NCI-H446 (cell line): Measurements from ENCODE around the gene DEPP1.

Source experiments
- DNase-seq, 2 experiments: peaks; one replicate each; lab custom pipeline; 2025; lab: John Stamatoyannopoulos, UW

The DEPP1 gene

DNA sequence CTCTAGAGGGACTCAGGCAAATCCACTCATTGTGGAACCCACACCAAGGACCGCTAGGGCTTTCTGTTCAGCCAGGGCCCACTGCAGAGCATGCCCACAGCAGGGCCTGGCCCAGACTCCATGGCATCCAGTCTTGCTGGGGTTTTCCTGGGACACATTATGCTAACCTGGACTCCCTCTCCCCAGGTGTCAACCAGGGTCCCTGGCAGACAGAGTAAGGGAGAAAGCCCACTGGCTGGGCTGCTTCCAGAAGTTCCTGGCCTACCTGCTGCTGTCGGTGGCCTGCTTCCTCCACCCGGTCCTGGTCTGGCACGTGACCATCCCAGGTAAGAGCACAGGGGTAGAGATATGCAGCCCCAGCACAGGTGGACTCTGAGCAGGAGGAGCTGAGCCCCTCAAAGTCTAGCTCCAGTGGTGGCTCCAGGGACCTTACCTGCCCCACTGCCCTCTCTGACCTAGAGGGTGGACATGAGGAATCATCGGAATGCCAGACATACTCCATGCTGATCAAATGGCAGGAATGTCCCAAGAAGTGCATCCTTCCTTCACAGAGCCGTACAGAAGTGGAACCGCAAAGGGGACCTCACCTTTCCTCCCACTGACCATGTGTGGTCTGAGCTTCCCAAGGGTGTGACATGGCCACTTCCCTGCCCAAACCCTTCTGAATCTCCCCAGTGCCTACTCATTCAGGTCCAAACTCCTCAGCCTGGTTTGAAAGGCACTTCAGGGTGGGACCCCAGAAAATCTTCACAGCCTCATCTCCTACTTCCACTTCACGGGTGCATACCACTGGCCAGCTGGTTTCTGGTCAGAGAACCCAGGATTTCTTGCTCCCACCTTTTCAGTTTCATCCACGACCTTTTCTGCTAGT is 44.9 kb downstream of the DEPP1 start:
- DNase-seq, result no peak

DNA sequence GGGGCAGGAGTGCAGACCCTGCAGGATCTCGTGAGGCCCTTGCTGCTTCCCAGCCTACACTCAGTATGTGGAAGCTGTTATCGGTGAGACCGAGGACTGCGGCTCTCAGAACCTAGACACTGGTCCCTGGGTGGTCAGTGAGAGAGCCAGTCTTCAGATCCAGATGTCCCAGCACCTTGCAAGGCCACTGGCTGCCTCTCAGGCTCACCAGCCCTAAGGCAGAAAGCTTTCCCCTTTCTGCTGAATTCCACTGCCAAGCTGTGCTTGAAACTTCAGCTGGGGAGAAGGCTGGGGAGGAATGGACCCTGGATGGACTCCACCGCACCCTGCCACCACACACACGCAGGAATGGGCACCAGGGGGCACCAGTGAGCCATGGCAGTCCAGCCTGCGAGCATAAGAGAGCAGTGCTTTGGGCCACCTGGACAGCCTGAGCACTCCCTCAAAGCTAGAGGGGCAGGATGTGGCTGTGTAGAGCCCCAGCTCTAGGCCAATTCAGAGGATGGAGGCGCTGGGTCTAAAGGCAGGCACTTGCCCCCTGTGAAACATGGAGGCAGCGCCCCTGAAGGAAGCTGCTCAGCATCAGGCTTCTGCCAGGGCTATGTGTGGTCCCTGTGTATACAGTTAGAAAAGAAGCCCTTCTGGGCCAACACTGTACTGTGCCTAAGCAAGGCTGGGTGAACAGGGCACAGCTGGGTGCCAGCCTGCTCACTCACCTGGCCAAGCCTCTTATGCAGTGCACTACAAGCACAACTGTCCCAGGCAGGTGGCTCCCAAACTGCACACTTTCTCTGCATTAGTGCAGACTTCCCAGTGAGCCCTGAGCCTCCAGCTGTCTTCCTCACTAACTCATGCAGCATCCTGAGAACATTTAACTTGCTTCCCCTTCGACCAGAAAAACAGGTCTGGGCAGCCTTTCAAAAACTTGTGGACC is 45.8 kb downstream of the DEPP1 start:
- peak in 1 of 2 experiments; percentile 60 for DNase-seq

DNA sequence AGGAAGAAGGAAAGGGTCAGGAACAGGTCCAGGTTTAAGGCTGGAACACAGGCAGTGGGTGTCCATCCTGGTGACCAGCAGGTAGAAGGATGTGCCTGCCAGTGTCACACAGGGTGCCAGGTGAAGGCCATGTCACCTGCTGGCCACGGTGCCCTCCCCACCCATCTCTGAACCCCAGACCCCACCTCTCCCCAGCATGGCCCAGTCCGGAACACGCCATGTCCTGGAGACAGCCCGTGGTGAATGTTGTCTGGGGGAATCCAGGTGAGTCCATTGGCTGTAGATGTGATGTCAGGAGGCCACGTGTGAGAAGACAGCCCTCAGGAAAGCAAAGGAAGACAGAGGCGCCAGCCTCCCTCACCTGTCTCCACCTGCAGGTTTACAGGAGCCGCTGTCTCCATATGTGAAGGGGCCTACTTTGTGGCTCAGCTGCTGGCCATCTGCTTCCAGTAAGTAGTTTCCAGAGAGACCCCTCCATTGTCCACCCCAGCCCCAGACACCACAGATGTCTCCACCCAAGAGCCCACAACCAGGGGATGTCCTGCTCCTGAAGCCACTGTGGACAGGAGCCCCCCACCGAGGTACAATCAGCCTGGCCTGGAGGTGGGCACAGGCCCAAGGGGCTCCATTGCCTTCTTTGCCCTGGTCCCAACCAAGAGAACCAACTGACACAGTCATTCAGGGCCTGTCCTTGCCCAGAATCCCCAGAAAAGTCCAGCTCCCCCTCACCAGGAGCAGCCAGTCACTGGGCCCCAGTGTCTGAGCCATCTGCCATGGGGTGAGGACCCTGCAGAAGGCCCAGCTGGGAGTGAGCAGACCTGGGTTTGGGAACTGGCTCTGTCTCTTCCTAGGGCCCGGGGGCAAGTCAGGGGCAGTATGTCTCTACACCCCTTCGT is 46.7 kb downstream of the DEPP1 start:
- no peak for DNase-seq

DNA sequence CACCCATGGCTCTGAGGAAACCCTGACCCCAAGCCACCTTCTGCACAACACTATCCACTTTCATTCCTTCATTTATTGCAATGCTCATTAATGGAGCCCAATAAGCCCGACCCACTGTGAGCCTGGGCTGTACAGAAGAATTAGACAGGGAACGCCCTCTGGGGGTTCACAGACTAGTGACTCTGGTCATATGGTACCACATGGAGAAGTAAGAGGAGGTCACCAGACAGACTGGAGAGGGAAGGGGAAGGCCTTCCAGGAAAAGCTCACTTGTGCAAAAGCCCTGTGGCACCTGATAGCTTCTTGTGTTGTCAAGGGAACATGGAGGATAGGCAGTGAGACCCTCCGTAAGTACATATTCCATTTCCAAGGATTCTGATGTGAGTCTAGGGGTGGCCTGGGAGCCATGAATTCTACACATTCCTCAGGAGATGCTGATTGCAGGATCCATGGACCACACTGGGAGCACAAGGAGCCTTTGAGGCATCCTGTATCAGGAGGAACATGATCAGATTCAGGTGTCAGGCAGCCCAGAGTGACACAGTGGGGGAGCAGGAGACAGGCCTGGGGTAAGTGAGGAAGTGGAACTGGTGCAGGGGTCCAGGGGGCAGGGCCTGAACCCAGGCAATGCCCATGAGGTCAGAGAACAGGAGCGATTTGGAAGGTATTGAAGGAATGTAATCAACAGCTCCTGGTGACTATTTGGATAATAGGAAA is 47.5 kb downstream of the DEPP1 start:
- DNase-seq, result no peak

DNA sequence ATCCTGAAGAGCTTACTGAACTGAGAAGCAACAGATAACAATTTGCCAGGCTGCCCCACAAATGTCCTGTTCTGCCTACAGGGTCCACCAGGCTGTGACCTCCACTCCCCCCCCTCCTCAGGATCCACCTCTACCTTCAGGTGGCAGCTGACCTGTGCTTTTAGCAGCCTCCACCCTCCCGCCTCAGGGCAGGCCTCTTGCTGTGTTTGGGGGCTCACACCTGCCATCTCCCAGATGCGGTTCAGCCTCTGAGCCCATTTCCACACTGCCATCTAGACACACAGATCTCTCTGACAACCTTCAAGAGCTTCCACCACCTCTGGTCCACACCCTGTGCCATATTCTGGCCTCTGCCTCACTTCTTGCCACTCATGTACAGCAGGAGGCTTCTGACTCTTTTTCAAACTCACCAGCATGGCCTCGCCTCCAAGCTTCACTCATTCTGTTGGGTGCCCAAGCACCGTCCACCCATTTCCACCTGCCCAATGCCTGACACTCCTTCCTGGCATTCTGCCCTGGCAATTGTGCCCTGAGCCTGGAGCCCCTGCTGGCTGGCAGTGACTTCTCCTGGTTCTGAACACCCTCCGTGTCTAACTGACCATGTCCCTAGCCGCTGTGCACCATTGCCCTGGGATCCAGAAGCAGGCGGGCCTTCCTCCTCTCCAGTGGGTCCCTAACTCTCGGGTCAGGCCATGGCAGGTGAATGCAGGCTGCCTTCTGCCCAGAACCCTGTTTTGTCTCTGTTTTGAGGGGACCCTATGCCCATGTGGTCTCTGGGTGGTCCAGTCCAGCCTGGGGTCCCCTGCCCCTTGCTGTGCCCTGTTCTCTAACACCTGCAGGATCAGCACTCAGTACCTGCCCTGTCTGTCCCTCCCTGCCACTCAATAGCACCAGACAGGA is 49.0 kb downstream of the DEPP1 start:
- no peak for DNase-seq

DNA sequence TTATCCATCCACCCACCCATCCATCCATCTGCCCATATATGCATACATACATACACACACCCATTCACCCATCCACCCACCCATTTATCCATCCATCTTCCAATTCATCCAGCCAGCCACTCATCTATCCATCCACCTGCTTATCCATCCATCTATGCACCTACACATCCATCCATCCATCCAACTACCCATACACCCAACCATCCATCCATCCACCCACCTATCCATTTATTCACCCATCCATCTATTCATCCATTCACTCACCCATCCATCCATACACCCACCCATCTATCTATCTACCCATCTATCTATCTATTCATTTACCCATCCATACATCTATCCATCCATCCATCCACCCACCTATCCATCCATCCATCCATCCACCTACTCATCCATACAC is 50.1 kb downstream of the DEPP1 start:
- no peak for DNase-seq

DNA sequence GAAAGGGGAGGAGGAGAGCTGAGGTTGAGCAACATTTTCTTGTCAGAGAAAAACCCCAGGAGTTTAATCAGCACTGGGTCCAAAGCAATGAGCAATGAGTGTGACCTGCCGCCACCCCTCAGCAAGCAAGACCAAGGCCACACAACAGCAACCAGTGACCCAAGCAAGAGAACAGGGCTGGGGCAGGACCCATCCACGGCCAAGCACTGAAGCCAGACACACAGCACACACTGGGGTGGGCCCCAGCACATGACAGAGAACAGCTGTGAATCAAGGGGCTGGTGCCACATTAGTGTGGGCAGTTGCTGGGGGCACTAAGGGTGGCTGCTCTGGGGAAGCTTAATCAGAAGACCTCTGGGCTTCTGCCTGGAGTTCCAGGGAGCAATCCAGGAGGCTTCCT is 51.3 kb downstream of the DEPP1 start:
- no peak for DNase-seq

DNA sequence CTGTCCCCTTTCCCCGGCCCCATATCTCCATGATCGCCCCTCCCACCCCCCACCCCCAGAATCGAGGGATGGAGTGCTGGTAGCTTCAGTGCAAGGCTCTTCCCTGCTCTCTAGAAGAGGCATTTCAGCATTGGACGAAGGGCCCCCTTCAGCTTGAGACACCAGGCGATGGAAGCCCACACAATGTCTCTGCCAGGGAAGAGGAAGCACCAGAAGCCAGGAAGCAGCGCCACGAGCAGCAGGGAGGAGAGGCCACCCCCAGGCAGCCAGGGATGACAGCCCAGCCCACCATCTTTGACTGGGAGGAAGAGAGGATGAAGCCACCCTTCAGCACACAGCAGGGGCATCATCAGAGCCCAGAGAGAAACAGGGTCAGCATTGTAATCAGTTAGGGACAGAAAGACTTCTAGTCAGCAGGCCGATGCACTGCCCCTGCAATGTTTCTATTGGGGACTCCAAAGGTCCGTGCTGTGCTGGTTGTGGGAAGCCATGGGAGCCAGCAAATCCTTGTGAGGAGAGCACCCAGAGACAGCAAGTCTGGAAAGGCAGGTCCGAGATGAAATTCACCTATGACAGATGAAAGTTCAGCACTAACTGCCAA is 51.8 kb downstream of the DEPP1 start:
- no peak for DNase-seq
